Neural progenitor cell (in vitro differentiated cells): ENCODE measurements around the gene ITPR2.

ENCODE experiments used
- CTCF ChIP-seq: fragments of 200-600 bp; sonication (generic); IDR thresholded peaks from 2 replicates; pipeline ENCODE4 v1.5.1; 2017; ENCODE audit warnings: antibody characterized with exemption, mild to moderate bottlenecking
- EZH2 ChIP-seq: fragments of 200-600 bp; sonication (generic); IDR thresholded peaks from 2 replicates; pipeline ENCODE4 v1.6.1; 2017; ENCODE audit warnings: antibody characterized with exemption, mild to moderate bottlenecking, moderate library complexity
- EZH2phosphoT487 ChIP-seq: fragments of 200-600 bp; sonication (generic); IDR thresholded peaks from 2 replicates; pipeline ENCODE4 v1.6.1; 2017; ENCODE audit warnings: antibody characterized with exemption

GRCh38 chr12:26401874-26402273, 431.1 kb downstream of the ITPR2 start:
- no peak for TF ChIP-seq CTCF
- TF ChIP-seq EZH2: no peak
- no peak for TF ChIP-seq EZH2phosphoT487
